ENCODE results near the gene TPSG1.
"Not testable (repeated sequence)": the region's sequence is repeated elsewhere in the genome, so short reads cannot be mapped to it uniquely, and the experiment has no call there.

TPSG1 gene

GRCh38 chr16:1225728-1226311 is 752 bp upstream of the TPSG1 start:
- H3K27ac ChIP-seq, result not testable (repeated sequence)

DNA sequence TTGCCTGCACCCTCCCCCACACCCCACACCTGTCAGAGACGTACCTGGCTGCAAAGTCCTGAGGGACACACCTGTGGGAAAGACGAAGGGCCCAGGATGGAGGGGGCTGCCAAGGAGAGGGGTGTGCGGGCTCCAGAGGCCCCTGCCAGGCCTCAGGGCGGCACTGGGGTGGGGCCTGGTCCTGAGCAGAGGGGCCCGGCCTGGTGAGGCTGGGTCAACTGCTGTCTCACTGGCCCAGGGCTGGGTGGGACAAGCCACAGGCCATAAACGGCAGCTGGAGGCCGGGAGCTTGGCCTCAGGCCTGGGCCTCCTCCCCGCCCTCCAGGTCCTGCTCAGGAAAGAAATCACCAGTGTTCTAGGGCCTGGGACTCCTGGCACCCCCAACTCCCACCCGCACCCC is 510 bp downstream of the TPSG1 start:
- no peak overlapping the region for H3K27ac ChIP-seq
- no peak for TF ChIP-seq CTCF (conservative IDR thresholded peaks at IDR 0.05)
- TF ChIP-seq ZFX (IDR thresholded peaks at IDR 0.05), result no peak

- no peak overlapping the region for H3K27ac ChIP-seq
- no peak for TF ChIP-seq ZFX (IDR thresholded peaks at IDR 0.05)
- no peak for TF ChIP-seq CTCF (conservative IDR thresholded peaks at IDR 0.05)
Measured at GRCh38 chr16:1223355-1224214, 1.5 kb downstream of the TPSG1 start.

DNA sequence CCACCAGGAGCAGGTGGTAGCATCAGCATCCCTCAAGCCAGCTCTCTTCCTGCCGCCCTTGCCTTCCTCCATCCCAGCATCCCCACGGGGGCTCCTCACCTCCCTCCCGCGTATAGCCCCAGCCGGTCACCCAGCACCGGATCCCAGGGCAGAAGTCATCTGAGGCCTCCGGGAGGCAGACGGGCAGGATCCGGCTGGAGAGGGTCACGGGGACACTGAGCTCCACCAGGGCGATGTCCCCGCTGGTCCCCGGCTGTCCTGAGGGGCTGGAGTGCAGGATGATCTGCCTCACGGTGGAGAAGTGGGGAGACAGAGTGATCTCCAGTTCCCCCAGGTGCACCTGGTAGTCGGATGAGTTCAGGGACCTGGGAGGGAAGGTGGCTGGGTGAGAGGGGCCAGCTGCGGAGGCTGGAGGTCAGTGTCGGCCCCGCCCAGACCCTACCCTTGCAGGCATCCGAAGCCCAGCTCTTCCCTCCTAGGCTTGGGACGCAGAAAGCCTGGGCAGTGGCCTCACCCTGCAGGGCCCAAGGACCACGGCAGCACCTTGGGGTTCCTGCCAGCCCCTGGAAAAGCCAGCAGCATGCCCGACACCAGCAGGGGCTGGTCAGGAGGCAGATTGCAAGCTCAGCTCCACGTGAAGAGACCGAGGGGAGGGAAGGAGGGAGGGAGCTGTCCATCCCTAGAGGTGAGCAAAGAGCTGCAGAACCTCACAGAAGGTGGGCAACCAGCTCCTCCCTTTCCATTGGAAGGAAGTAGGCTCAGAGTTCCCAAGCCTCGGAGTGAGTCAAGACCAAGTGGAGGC is 2.3 kb downstream of the TPSG1 start:
- no peak overlapping the region for H3K27ac ChIP-seq
- TF ChIP-seq CTCF (conservative IDR thresholded peaks at IDR 0.05) (no peak), ZFX (IDR thresholded peaks at IDR 0.05) (no peak)

DNA sequence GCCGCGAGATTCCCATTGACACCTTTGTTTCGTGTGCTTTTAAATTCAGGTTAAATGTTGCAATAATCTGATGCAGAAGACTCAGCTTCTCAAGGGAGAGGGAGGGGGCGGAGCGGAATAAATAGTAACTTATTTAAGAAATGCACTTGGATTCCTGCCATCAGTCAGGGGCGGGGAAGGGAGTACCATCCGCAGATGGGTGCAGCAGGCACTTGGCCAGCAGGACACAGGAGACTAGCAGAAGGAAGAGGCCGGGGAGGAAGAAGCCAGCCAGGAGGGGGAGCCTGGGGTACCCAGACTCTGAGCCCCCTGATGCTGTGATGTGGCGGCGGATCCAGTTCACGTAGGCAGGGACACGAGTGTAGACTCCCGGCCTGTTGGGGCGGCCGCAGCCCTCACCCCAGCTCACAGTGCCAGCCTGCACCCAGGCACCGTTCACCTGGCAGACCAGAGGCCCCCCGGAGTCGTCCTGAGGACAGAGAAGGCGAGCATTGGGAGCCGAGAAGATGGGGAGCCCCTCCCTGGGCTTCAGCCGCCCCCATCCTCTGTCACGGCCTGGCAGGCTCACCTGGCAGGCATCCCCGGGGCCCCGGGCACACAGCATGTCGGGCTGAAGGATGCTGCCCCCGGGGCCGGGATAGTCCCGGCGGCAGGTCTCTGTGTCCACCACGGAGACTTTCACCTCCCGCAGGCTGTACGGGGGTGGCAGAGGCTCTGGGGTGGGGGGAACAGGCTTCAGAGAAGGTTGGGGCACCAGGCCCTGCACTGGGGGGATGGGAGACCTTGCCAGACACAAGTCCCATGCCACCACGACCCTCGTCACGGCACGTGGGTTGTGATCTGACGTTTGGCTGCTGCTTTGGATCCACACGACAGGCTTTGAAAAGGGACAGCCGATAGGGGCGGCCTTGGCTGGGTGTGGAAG is 3.2 kb downstream of the TPSG1 start:
- H3K27ac ChIP-seq, result no peak overlapping the region
- no peak for TF ChIP-seq ZFX (IDR thresholded peaks at IDR 0.05)
- no peak for TF ChIP-seq CTCF (conservative IDR thresholded peaks at IDR 0.05)

DNA sequence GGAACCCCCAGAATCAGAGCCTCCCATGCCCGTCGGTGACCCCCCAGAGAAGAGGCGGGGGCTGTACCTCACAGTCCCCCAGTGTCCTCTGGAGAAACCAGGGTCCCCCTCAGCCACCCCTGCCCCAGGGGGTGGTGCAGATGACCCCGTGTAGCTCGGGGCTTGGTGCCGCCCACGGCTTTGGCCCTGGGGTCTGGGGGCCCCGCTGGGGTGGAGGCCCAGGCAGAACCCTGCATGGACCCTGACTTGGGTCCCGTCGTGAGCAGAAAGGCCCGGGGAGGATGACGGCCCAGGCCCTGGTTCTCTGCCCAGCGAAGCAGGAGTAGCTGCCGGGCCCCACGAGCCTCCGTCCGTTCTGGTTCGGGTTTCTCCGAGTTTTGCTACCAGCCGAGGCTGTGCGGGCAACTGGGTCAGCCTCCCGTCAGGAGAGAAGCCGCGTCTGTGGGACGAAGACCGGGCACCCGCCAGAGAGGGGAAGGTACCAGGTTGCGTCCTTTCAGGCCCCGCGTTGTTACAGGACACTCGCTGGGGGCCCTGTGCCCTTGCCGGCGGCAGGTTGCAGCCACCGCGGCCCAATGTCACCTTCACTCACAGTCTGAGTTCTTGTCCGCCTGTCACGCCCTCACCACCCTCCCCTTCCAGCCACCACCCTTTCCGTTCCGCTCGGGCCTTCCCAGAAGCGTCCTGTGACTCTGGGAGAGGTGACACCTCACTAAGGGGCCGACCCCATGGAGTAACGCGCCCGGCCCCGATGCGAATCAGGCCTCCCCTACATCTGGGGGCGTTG is 4.0 kb downstream of the TPSG1 start:
- no peak for TF ChIP-seq ZFX (IDR thresholded peaks at IDR 0.05)
- no peak for TF ChIP-seq CTCF (conservative IDR thresholded peaks at IDR 0.05)
- no peak overlapping the region for H3K27ac ChIP-seq
